ENCODE measurements around the gene MS4A18. TPM values are rescaled to one million over a fixed set of nuclear protein-coding genes. Genes with fewer than 3 reads are reported as not detected.

The MS4A18 gene
- total RNA-seq, 1 experiment from 2014 or later = not detected

DNA sequence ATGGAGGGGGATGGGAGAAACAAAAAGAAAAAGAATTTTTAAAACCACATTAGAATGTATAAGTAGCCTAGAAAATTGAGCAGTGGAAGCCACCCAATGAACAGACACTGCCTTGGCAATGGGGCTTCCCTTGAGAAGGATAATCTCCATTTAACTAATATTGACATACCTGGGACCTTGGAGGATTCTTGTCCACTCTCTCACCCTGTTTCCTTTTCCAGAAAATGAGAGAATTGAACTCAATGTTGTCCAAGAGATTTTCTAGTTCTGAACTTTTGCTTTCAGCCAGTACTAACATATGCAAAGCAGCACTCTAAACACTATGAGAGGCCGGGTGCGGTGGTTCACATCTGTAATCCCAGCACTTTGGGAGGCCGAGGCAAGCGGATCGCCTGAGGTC lies 24.6 kb upstream of the MS4A18 start:
- Mint-ChIP-seq H3K4me3 (no peak overlapping the region), H3K27me3 (ENCODE audit: low read depth) (peaks cover 3% of the 10 kb centered on the region; the same call in 1 of the 2 replicates), H3K4me1 (peaks cover 7% of the 10 kb centered on the region), H3K9me3 (no peaks in the 10 kb centered on the region), H3K27ac (no peak overlapping the region), H3K36me3 (no peaks in the 10 kb centered on the region)
- CTCF ChIA-PET = interaction anchor here (1.3 to 5.0 kb wide), 5 partner anchors 43 to 352 kb away, joined by 3 to 31 read pairs (median 4); partner anchors contain the start of gene MS4A15
- POLR2A ChIA-PET = no interaction called here
- DNase-seq (ENCODE audit: low spot score) = no peak
- no peak for TF ChIP-seq ESRRA (CRISPR knock-in tag; IDR thresholded peaks at IDR 0.05; ENCODE audit: borderline replicate concordance)
- TF ChIP-seq FOXK1 (CRISPR knock-in tag; IDR thresholded peaks at IDR 0.05) = no peak
- TF ChIP-seq, protein P1, sequence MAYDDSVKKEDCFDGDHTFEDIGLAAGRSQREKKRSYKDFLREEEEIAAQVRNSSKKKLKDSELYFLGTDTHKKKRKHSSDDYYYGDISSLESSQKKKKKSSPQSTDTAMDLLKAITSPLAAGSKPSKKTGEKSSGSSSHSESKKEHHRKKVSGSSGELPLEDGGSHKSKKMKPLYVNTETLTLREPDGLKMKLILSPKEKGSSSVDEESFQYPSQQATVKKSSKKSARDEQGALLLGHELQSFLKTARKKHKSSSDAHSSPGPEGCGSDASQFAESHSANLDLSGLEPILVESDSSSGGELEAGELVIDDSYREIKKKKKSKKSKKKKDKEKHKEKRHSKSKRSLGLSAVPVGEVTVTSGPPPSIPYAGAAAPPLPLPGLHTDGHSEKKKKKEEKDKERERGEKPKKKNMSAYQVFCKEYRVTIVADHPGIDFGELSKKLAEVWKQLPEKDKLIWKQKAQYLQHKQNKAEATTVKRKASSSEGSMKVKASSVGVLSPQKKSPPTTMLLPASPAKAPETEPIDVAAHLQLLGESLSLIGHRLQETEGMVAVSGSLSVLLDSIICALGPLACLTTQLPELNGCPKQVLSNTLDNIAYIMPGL (CRISPR knock-in tag; IDR thresholded peaks at IDR 0.05) = no peak
- TF ChIP-seq GABPB1 (CRISPR knock-in tag; IDR thresholded peaks at IDR 0.05) = no peak
- TF ChIP-seq, protein P2, sequence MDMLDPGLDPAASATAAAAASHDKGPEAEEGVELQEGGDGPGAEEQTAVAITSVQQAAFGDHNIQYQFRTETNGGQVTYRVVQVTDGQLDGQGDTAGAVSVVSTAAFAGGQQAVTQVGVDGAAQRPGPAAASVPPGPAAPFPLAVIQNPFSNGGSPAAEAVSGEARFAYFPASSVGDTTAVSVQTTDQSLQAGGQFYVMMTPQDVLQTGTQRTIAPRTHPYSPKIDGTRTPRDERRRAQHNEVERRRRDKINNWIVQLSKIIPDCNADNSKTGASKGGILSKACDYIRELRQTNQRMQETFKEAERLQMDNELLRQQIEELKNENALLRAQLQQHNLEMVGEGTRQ (CRISPR knock-in tag; IDR thresholded peaks at IDR 0.05) = no peak
- TF ChIP-seq CBFB (CRISPR knock-in tag; IDR thresholded peaks at IDR 0.05; ENCODE audit: low read depth) = no peak
- no peak for TF ChIP-seq ZNF263 (CRISPR knock-in tag; IDR thresholded peaks at IDR 0.05; ENCODE audit: low read depth)
- TF ChIP-seq, protein P3, sequence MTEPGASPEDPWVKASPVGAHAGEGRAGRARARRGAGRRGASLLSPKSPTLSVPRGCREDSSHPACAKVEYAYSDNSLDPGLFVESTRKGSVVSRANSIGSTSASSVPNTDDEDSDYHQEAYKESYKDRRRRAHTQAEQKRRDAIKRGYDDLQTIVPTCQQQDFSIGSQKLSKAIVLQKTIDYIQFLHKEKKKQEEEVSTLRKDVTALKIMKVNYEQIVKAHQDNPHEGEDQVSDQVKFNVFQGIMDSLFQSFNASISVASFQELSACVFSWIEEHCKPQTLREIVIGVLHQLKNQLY (CRISPR knock-in tag; IDR thresholded peaks at IDR 0.05) = no peak
- TF ChIP-seq ZNF423 (CRISPR knock-in tag; IDR thresholded peaks at IDR 0.05) = no peak
- TF ChIP-seq, protein P4, sequence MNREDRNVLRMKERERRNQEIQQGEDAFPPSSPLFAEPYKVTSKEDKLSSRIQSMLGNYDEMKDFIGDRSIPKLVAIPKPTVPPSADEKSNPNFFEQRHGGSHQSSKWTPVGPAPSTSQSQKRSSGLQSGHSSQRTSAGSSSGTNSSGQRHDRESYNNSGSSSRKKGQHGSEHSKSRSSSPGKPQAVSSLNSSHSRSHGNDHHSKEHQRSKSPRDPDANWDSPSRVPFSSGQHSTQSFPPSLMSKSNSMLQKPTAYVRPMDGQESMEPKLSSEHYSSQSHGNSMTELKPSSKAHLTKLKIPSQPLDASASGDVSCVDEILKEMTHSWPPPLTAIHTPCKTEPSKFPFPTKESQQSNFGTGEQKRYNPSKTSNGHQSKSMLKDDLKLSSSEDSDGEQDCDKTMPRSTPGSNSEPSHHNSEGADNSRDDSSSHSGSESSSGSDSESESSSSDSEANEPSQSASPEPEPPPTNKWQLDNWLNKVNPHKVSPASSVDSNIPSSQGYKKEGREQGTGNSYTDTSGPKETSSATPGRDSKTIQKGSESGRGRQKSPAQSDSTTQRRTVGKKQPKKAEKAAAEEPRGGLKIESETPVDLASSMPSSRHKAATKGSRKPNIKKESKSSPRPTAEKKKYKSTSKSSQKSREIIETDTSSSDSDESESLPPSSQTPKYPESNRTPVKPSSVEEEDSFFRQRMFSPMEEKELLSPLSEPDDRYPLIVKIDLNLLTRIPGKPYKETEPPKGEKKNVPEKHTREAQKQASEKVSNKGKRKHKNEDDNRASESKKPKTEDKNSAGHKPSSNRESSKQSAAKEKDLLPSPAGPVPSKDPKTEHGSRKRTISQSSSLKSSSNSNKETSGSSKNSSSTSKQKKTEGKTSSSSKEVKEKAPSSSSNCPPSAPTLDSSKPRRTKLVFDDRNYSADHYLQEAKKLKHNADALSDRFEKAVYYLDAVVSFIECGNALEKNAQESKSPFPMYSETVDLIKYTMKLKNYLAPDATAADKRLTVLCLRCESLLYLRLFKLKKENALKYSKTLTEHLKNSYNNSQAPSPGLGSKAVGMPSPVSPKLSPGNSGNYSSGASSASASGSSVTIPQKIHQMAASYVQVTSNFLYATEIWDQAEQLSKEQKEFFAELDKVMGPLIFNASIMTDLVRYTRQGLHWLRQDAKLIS (CRISPR knock-in tag; IDR thresholded peaks at IDR 0.05; ENCODE audit: borderline replicate concordance) = no peak
- no peak for TF ChIP-seq JUN (CRISPR knock-in tag; IDR thresholded peaks at IDR 0.05)
- no peak for TF ChIP-seq GRHL2 (CRISPR knock-in tag; IDR thresholded peaks at IDR 0.05; ENCODE audit: insufficient replicate concordance, severe bottlenecking)
- TF ChIP-seq PRRX2 (CRISPR knock-in tag; IDR thresholded peaks at IDR 0.05) = no peak
- no peak for TF ChIP-seq PREB (CRISPR knock-in tag; IDR thresholded peaks at IDR 0.05; ENCODE audit: borderline replicate concordance)
- no peak for TF ChIP-seq CREB1 (CRISPR knock-in tag; IDR thresholded peaks at IDR 0.05)
- TF ChIP-seq ZNF396 (CRISPR knock-in tag; IDR thresholded peaks at IDR 0.05; ENCODE audit: borderline replicate concordance) = no peak
- TF ChIP-seq NFE2L1 (CRISPR knock-in tag; IDR thresholded peaks at IDR 0.05) = no peak
- no peak for TF ChIP-seq ZNF416 (CRISPR knock-in tag; IDR thresholded peaks at IDR 0.05)
- no peak for ATAC-seq
